EL (cell line): ENCODE results near the gene MRPL40.

Source experiments
- DNase-seq: peaks from one replicate; pipeline ENCODE4 v3.0.0-alpha.2; 2016

MRPL40 gene

DNA sequence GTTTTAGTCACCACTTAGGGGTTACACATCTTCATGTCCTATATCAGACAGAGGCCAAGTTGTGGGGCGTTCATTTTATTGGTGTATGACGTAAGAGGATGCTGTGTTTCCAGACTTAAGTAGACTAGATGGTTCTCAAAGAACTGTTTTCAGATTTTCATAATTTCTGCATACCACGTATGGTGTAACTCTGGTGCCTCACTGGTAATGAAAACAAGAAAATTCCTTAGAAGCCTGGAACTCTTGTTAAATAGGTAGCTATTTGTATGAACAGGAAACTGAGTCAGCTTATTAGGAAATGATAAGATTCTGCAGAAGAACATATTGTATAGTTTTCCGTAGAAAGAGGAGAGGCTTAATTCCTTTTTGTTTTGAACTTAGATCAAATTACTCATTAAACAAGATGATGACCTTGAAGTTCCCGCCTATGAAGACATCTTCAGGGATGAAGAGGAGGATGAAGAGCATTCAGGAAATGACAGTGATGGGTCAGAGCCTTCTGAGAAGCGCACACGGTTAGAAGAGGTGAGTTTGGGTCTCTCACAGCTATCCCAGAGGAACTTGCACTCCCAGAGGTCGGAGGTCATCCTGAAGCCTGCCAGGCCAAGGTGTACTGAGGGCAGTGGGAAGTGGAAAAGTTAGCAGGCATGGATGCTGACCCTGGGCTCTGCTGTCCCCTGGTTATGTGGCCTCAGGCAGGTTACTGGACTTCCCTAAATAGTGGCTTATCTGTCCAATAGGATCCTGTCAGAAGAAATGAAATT, 51.3 kb downstream of the MRPL40 start:
- peak; percentile 82 for DNase-seq
